ENCODE results near the gene TSEN54. TPM values are rescaled to one million over a fixed set of nuclear protein-coding genes. Genes with fewer than 3 reads are reported as not detected.

The TSEN54 gene
- total RNA-seq, 5 donors from 2014 or later (not counting 1 experiment from before 2014, with no cell fraction given) = 54.9 to 94.7 (median 67.6) TPM

- Mint-ChIP-seq H3K4me3 (no peak overlapping the region), H3K4me1 (no peaks in the 10 kb centered on the region), H3K27me3 (no peaks in the 10 kb centered on the region), H3K9me3 (no peaks in the 10 kb centered on the region), H3K36me3 (no peaks in the 10 kb centered on the region), H3K27ac (no peak overlapping the region)
- peaks cover 0 to 17% of the 10 kb centered on the region in 2 experiments for H3K4me1 ChIP-seq (ENCODE audit: control insufficient read depth in 1 of 2, extremely low read depth in 1 of 2, insufficient read depth in 2 of 2, low read length in 2 of 2)
- H3K27ac ChIP-seq (ENCODE audit: low read length) = no peak overlapping the region
- H3K27me3 ChIP-seq (replicated peaks in 1 of 2; ENCODE audit: control insufficient read depth in 2 of 2, extremely low read depth in 1 of 2, insufficient read depth in 2 of 2, low read length in 1 of 2) = peaks cover 0 to 30% of the 10 kb centered on the region in 2 experiments
- ChIA-PET POLR2A (interaction anchor here in 1 of 2 donors (0.6 kb wide), 1 partner anchor 16 kb away, joined by 3 read pairs; no protein-coding TSS in a partner anchor), CTCF (interaction anchor here in 1 of 2 donors (0.6 kb wide), 1 partner anchor 86 kb away, joined by 3 read pairs; no protein-coding TSS in a partner anchor)
- H3K4me3 ChIP-seq (ENCODE audit: control insufficient read depth in 1 of 2, extremely low read depth in 1 of 2, low read length in 1 of 2) = no peak overlapping the region
- no peak for DNase-seq
- no peaks in the 10 kb centered on the region for H3K9me3 ChIP-seq
- H3K36me3 ChIP-seq (ENCODE audit: control insufficient read depth in 2 of 2, extremely low read depth in 1 of 2, insufficient read depth in 1 of 2, low read length in 1 of 2) = no peaks in the 10 kb centered on the region
- no peak for ATAC-seq (replicated peaks in 1 of 4)
- WGBS (ENCODE audit: insufficient coverage) = 88% methylated on average over 3 of the region's 4 CpGs
Measured at GRCh38 chr17:75511270-75511609, 5.1 kb upstream of the TSEN54 start.

GRCh38 chr17:75511610-75512575, 4.4 kb upstream of the TSEN54 start:
- H3K36me3 ChIP-seq (ENCODE audit: control insufficient read depth in 2 of 2, extremely low read depth in 1 of 2, insufficient read depth in 1 of 2, low read length in 1 of 2) = no peaks in the 10 kb centered on the region

GRCh38 chr17:75512926-75513640, 3.2 kb upstream of the TSEN54 start:
- no peak overlapping the region for H3K27ac ChIP-seq (ENCODE audit: low read length)

More at GRCh38 chr17:75511610-75512575, 4.4 kb upstream of the TSEN54 start:
- DNase-seq (no peak), ATAC-seq (replicated peaks in 1 of 4) (no peak)
- H3K4me1 ChIP-seq (ENCODE audit: control insufficient read depth in 1 of 2, extremely low read depth in 1 of 2, insufficient read depth in 2 of 2, low read length in 2 of 2) = peaks cover 0 to 18% of the 10 kb centered on the region in 2 experiments
- H3K9me3 ChIP-seq = no peaks in the 10 kb centered on the region
- no peaks in the 10 kb centered on the region for H3K27me3 Mint-ChIP-seq
- ChIA-PET POLR2A (interaction anchor here in 1 of 2 donors (0.6 kb wide), 1 partner anchor 15 kb away, joined by 3 read pairs; no protein-coding TSS in a partner anchor), CTCF (interaction anchor here in 1 of 2 donors (0.6 kb wide), 2 partner anchors 87 to 443 kb away, joined by 3 to 4 read pairs; no protein-coding TSS in a partner anchor)
- no peaks in the 10 kb centered on the region for H3K36me3 Mint-ChIP-seq
- no peak overlapping the region for H3K27ac ChIP-seq (ENCODE audit: low read length)
- no peaks in the 10 kb centered on the region for H3K9me3 Mint-ChIP-seq
- H3K27ac Mint-ChIP-seq = no peak overlapping the region
- H3K27me3 ChIP-seq (replicated peaks in 1 of 2; ENCODE audit: control insufficient read depth in 2 of 2, extremely low read depth in 1 of 2, insufficient read depth in 2 of 2, low read length in 1 of 2) = peaks cover 0 to 30% of the 10 kb centered on the region in 2 experiments
- no peak overlapping the region for H3K4me3 Mint-ChIP-seq
- H3K4me3 ChIP-seq (ENCODE audit: control insufficient read depth in 1 of 2, extremely low read depth in 1 of 2, low read length in 1 of 2) = no peak overlapping the region
- 74% methylated on average over 8 of the region's 13 CpGs for WGBS (ENCODE audit: insufficient coverage)
- H3K4me1 Mint-ChIP-seq = no peaks in the 10 kb centered on the region

GRCh38 chr17:75513641-75514000, 2.7 kb upstream of the TSEN54 start:
- peaks cover 15 to 35% of the 10 kb centered on the region in 2 experiments for H3K4me1 ChIP-seq (ENCODE audit: control insufficient read depth in 1 of 2, extremely low read depth in 1 of 2, insufficient read depth in 2 of 2, low read length in 2 of 2)
- ChIA-PET CTCF (interaction anchor here in 1 of 2 donors (0.6 kb wide), 1 partner anchor 96 kb away, joined by 3 read pairs; no protein-coding TSS in a partner anchor), POLR2A (no interaction called here)
- Mint-ChIP-seq H3K27ac (no peak overlapping the region), H3K27me3 (no peaks in the 10 kb centered on the region), H3K4me3 (peak overlapping the region in 1 of 3 donors; percentile 41), H3K9me3 (no peaks in the 10 kb centered on the region), H3K36me3 (peaks cover 3% of the 10 kb centered on the region), H3K4me1 (peaks cover 16 to 17% (median 17%) of the 10 kb centered on the region in 3 donors)
- 95% methylated on average over 15 of the region's 17 CpGs for WGBS (ENCODE audit: insufficient coverage)
- peaks cover 0 to 1% of the 10 kb centered on the region in 2 donors for H3K36me3 ChIP-seq (ENCODE audit: control insufficient read depth in 2 of 2, extremely low read depth in 1 of 2, insufficient read depth in 1 of 2, low read length in 1 of 2)
- ATAC-seq (replicated peaks in 1 of 4) (no peak), DNase-seq (no peak)
- no peak overlapping the region for H3K4me3 ChIP-seq (ENCODE audit: control insufficient read depth in 1 of 2, extremely low read depth in 1 of 2, low read length in 1 of 2)
- H3K27ac ChIP-seq (ENCODE audit: low read length) = no peak overlapping the region
- H3K9me3 ChIP-seq = no peaks in the 10 kb centered on the region
- H3K27me3 ChIP-seq (replicated peaks in 1 of 2; ENCODE audit: control insufficient read depth in 2 of 2, extremely low read depth in 1 of 2, insufficient read depth in 2 of 2, low read length in 1 of 2) = peaks cover 0 to 21% of the 10 kb centered on the region in 2 experiments

More at GRCh38 chr17:75512926-75513640, 3.2 kb upstream of the TSEN54 start:
- Histone ChIP-seq H3K27me3 (replicated peaks in 1 of 2; ENCODE audit: control insufficient read depth in 2 of 2, extremely low read depth in 1 of 2, insufficient read depth in 2 of 2, low read length in 1 of 2) (peaks cover 0 to 21% of the 10 kb centered on the region in 2 experiments), H3K4me1 (ENCODE audit: control insufficient read depth in 1 of 2, extremely low read depth in 1 of 2, insufficient read depth in 2 of 2, low read length in 2 of 2) (peaks cover 10 to 30% of the 10 kb centered on the region in 2 experiments), H3K36me3 (ENCODE audit: control insufficient read depth in 2 of 2, extremely low read depth in 1 of 2, insufficient read depth in 1 of 2, low read length in 1 of 2) (no peaks in the 10 kb centered on the region), H3K4me3 (ENCODE audit: control insufficient read depth in 1 of 2, extremely low read depth in 1 of 2, low read length in 1 of 2) (no peak overlapping the region), H3K9me3 (no peaks in the 10 kb centered on the region)
- H3K27ac Mint-ChIP-seq = no peak overlapping the region
- WGBS (ENCODE audit: insufficient coverage) = 85% methylated on average over 4 of the region's 10 CpGs
- ChIA-PET CTCF (interaction anchor here in 1 of 2 donors (0.6 kb wide), 1 partner anchor 96 kb away, joined by 3 read pairs; no protein-coding TSS in a partner anchor), POLR2A (interaction anchor here in 1 of 2 donors (0.6 kb wide), 1 partner anchor 1145 kb away, joined by 3 read pairs; no protein-coding TSS in a partner anchor)
- ATAC-seq (replicated peaks in 1 of 4) = no peak
- no peak for DNase-seq
- peak overlapping the region in 1 of 3 donors; percentile 41 for H3K4me3 Mint-ChIP-seq
- H3K9me3 Mint-ChIP-seq = no peaks in the 10 kb centered on the region
- H3K36me3 Mint-ChIP-seq = no peaks in the 10 kb centered on the region
- H3K4me1 Mint-ChIP-seq = peaks cover 10 to 11% (median 11%) of the 10 kb centered on the region in 3 donors
- no peaks in the 10 kb centered on the region for H3K27me3 Mint-ChIP-seq

- peaks cover 21 to 43% of the 10 kb centered on the region in 2 experiments for H3K4me1 ChIP-seq (ENCODE audit: control insufficient read depth in 1 of 2, extremely low read depth in 1 of 2, insufficient read depth in 2 of 2, low read length in 2 of 2)
- Mint-ChIP-seq H3K27me3 (no peaks in the 10 kb centered on the region), H3K27ac (no peak overlapping the region), H3K36me3 (peaks cover 3% of the 10 kb centered on the region), H3K9me3 (no peaks in the 10 kb centered on the region), H3K4me3 (peak overlapping the region; percentile 17 to 47 (median 42)), H3K4me1 (peaks cover 21 to 24% (median 22%) of the 10 kb centered on the region in 3 donors)
- peaks cover 3 to 9% of the 10 kb centered on the region in 2 donors for H3K36me3 ChIP-seq (ENCODE audit: control insufficient read depth in 2 of 2, extremely low read depth in 1 of 2, insufficient read depth in 1 of 2, low read length in 1 of 2)
- ChIA-PET CTCF (interaction anchor here in 1 of 2 donors (0.6 kb wide), 1 partner anchor 120 kb away, joined by 7 read pairs; no protein-coding TSS in a partner anchor), POLR2A (no interaction called here)
- ATAC-seq (replicated peaks in 1 of 4) = no peak
- H3K27me3 ChIP-seq (replicated peaks in 1 of 2; ENCODE audit: control insufficient read depth in 2 of 2, extremely low read depth in 1 of 2, insufficient read depth in 2 of 2, low read length in 1 of 2) = peaks cover 0 to 21% of the 10 kb centered on the region in 2 experiments
- no peaks in the 10 kb centered on the region for H3K9me3 ChIP-seq
- H3K4me3 ChIP-seq (ENCODE audit: control insufficient read depth in 1 of 2, extremely low read depth in 1 of 2, low read length in 1 of 2) = no peak overlapping the region
- 77% methylated on average over 15 of the region's 15 CpGs for WGBS (ENCODE audit: insufficient coverage)
- DNase-seq = no peak
- H3K27ac ChIP-seq (ENCODE audit: low read length) = no peak overlapping the region
Measured at GRCh38 chr17:75514299-75514918, 1.9 kb upstream of the TSEN54 start.

All from T-cell (primary cell).